ENCODE measurements around the gene SLC35F1.
"Not testable (repeated sequence)": the region's sequence is repeated elsewhere in the genome, so short reads cannot be mapped to it uniquely, and the experiment has no call there.

SLC35F1 gene

GRCh38 chr6:117961301-117961700 lies 54.2 kb downstream of the SLC35F1 start:
- Histone ChIP-seq H3K4me3 (ENCODE audit: low read depth, low read length) (no peak overlapping the region), H3K9me3 (no peaks in the 10 kb centered on the region), H3K4me1 (no peaks in the 10 kb centered on the region), H3K36me3 (no peaks in the 10 kb centered on the region), H3K27me3 (no peaks in the 10 kb centered on the region)
- no peak for DNase-seq
- TF ChIP-seq CTCF (IDR thresholded peaks at IDR 0.05; ENCODE audit: low read depth, low read length): no peak

- H3K4me3 ChIP-seq (ENCODE audit: low read depth, low read length); H3K27me3 ChIP-seq; H3K4me1 ChIP-seq; DNase-seq; H3K36me3 ChIP-seq; H3K9me3 ChIP-seq: not testable (repeated sequence)
These were observed 58.7 kb downstream of the SLC35F1 start for GRCh38 chr6:117965763-117966162.

GRCh38 chr6:117971637-117972036 lies 64.6 kb downstream of the SLC35F1 start:
- no peak overlapping the region for H3K4me3 ChIP-seq (ENCODE audit: low read depth, low read length)
- no peak for TF ChIP-seq CTCF (IDR thresholded peaks at IDR 0.05; ENCODE audit: low read depth, low read length)

GRCh38 chr6:117974914-117975627 lies 68.0 kb downstream of the SLC35F1 start:
- Histone ChIP-seq H3K4me1 (peaks cover 5% of the 10 kb centered on the region; the same call in 1 of the 2 replicates), H3K9me3 (no peaks in the 10 kb centered on the region), H3K4me3 (ENCODE audit: low read depth, low read length) (no peak overlapping the region), H3K27me3 (no peaks in the 10 kb centered on the region), H3K36me3 (no peaks in the 10 kb centered on the region)
- no peak for TF ChIP-seq CTCF (IDR thresholded peaks at IDR 0.05; ENCODE audit: low read depth, low read length)
- no peak for DNase-seq

More at GRCh38 chr6:117971637-117972036, 64.6 kb downstream of the SLC35F1 start:
- H3K9me3 ChIP-seq: no peaks in the 10 kb centered on the region
- DNase-seq: no peak
- H3K4me1 ChIP-seq: peaks cover 5% of the 10 kb centered on the region; the same call in 1 of the 2 replicates
- H3K36me3 ChIP-seq: no peaks in the 10 kb centered on the region
- H3K27me3 ChIP-seq: no peaks in the 10 kb centered on the region

- H3K9me3 ChIP-seq: no peaks in the 10 kb centered on the region
- H3K4me3 ChIP-seq (ENCODE audit: low read depth, low read length): no peak overlapping the region
- peak; percentile 83 for TF ChIP-seq CTCF (IDR thresholded peaks at IDR 0.05; ENCODE audit: low read depth, low read length)
- peak; percentile 34 for DNase-seq
- H3K4me1 ChIP-seq: peaks cover 5% of the 10 kb centered on the region; the same call in 1 of the 2 replicates
- H3K36me3 ChIP-seq: no peaks in the 10 kb centered on the region
- no peaks in the 10 kb centered on the region for H3K27me3 ChIP-seq
These were observed 69.1 kb downstream of the SLC35F1 start for GRCh38 chr6:117976030-117976651.

- no peak for DNase-seq
- no peak for TF ChIP-seq CTCF (IDR thresholded peaks at IDR 0.05; ENCODE audit: low read depth, low read length)
- Histone ChIP-seq H3K4me1 (no peaks in the 10 kb centered on the region; the same call in 1 of the 2 replicates), H3K9me3 (no peaks in the 10 kb centered on the region), H3K4me3 (ENCODE audit: low read depth, low read length) (no peak overlapping the region), H3K36me3 (no peaks in the 10 kb centered on the region), H3K27me3 (no peaks in the 10 kb centered on the region)
These were observed 78.9 kb downstream of the SLC35F1 start for GRCh38 chr6:117985916-117986315.
